ENCODE measurements around the gene PTPRJ. TPM values are rescaled to one million over a fixed set of nuclear protein-coding genes. Genes with fewer than 3 reads are reported as not detected.

The PTPRJ gene
- total and polyA plus RNA-seq, 7 donors, result 0.32 to 12.4 (median 4.1) TPM

DNA sequence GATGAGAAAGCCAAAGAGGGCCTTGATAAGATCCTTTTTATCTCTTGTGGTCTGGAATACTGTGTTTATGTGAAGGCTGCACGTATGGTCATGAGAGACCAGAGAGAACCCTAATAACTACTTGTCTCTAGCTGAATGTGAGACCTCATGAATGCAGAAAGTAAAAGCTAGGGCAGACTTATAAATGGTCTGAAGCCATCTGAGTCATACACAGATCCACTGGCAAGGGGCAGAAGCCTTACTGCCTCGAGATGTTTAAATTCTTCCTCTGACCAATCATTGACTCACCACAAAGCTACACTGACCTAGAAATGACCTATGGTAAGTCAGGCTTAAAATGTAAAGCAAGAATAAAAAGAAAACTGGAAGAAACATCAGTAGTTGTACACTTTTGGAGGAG is 213.5 kb downstream of the PTPRJ start:
- H3K4me3 ChIP-seq, result no peak overlapping the region
- H3K36me3 ChIP-seq (ENCODE audit: insufficient read depth in 1 of 2, low read depth in 1 of 2), result no peaks in the 10 kb centered on the region
- H3K4me1 ChIP-seq, result no peaks in the 10 kb centered on the region
- H3K9me3 ChIP-seq, result peaks cover 11% of the 10 kb centered on the region
- ATAC-seq, result no peak
- WGBS, 3 donors, result 43 to 67% (median 57%) methylated on average over 2 of the region's 2 CpGs
- no peak overlapping the region for H3K27ac ChIP-seq
- intact Hi-C loops (cut with DNase I), result no loop called here
- DNase-seq, result no peak
- TF ChIP-seq, protein P1, sequence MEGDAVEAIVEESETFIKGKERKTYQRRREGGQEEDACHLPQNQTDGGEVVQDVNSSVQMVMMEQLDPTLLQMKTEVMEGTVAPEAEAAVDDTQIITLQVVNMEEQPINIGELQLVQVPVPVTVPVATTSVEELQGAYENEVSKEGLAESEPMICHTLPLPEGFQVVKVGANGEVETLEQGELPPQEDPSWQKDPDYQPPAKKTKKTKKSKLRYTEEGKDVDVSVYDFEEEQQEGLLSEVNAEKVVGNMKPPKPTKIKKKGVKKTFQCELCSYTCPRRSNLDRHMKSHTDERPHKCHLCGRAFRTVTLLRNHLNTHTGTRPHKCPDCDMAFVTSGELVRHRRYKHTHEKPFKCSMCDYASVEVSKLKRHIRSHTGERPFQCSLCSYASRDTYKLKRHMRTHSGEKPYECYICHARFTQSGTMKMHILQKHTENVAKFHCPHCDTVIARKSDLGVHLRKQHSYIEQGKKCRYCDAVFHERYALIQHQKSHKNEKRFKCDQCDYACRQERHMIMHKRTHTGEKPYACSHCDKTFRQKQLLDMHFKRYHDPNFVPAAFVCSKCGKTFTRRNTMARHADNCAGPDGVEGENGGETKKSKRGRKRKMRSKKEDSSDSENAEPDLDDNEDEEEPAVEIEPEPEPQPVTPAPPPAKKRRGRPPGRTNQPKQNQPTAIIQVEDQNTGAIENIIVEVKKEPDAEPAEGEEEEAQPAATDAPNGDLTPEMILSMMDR (IDR thresholded peaks at IDR 0.05), result no peak
- H3K27me3 ChIP-seq (ENCODE audit: insufficient read depth in 3 of 3, low read length in 2 of 3), result peaks cover 0 to 2% (median 0%) of the 10 kb centered on the region in 3 donors

DNA sequence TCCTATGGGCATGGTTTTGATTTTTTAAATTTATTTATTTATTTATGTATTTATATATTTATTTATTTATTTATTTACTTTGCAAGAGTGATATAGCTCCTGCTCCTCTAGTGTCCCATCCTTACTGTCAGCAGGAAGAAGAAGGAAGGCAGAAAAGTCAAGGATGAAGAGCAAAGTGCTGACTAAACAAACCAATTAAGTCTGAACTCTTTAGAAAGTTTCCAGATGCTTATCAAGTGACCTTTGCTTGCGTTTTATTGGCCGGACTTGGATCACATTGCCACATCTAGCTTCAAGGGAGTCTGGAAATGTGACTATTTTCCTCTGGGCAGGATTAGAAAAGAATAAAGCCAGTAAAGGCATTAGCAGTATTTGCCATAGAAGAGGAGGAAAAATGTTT is 227.5 kb downstream of the PTPRJ start:
- H3K4me1 ChIP-seq, result no peaks in the 10 kb centered on the region
- WGBS, 3 donors, result 84 to 88% (median 85%) methylated on average over 2 of the region's 2 CpGs
- no peak for ATAC-seq

DNA sequence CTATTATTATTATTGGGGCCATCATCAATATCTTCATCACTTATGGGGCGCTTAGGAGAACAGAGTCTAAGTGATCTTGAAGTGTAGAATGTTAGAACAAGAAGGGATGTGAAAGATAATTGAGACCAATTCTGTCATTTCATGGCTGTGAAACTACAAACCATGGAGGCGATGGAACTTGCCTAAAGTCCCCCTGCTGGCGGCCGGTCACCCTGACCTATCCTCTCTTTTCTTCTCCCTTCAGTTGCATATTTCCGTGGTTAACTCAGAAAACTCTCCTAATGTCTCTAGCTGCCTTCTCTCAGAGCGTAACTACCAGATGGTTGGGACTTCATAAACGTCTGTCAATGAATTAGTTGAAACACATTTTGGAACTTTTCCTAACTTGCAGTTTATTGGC is 229.7 kb downstream of the PTPRJ start:
- ATAC-seq, result no peak
- Histone ChIP-seq H3K4me1 (no peaks in the 10 kb centered on the region), H3K36me3 (ENCODE audit: insufficient read depth in 1 of 2, low read depth in 1 of 2) (no peaks in the 10 kb centered on the region), H3K27me3 (ENCODE audit: insufficient read depth in 3 of 3, low read length in 2 of 3) (no peaks in the 10 kb centered on the region), H3K4me3 (no peak overlapping the region), H3K27ac (no peak overlapping the region), H3K9me3 (no peaks in the 10 kb centered on the region)
- 19 to 23% (median 20%) methylated on average over 7 of the region's 7 CpGs for WGBS, 3 donors
- TF ChIP-seq, protein P1 (IDR thresholded peaks at IDR 0.05), result no peak
- intact Hi-C loops (cut with DNase I), result no loop called here
- no peak for DNase-seq

More for the DNA sequence above, 227.5 kb downstream of the PTPRJ start:
- Histone ChIP-seq H3K9me3 (no peaks in the 10 kb centered on the region), H3K4me3 (no peak overlapping the region), H3K27me3 (ENCODE audit: insufficient read depth in 3 of 3, low read length in 2 of 3) (no peaks in the 10 kb centered on the region), H3K36me3 (ENCODE audit: insufficient read depth in 1 of 2, low read depth in 1 of 2) (no peaks in the 10 kb centered on the region), H3K27ac (no peak overlapping the region)
- intact Hi-C loops (cut with DNase I), result no loop called here
- DNase-seq, result no peak
- TF ChIP-seq, protein P1 (IDR thresholded peaks at IDR 0.05), result no peak

DNA sequence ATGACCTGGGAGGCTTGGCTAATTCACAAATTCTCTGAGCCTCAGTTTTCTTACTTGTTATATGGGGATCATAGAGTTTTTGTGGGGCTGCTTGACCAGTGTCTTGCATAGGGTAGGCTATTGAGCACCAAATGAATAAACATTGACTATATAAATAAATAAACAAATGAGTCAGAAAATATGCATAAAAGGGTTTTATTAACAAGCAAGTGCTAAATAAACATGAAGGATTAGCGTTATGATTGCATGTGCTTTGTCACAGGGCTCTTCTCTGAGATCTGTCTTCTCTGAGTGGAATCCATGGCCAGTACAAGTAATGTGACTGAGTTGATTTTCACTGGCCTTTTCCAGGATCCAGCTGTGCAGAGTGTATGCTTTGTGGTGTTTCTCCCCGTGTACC is 236.2 kb downstream of the PTPRJ start, which contains the start of gene OR4B1:
Gene OR4B1, plus strand, starts transcription at position 301 of the 400 bp plus-strand sequence. Its CDS starts 0 bp downstream, at position 301.
- 35 to 71% (median 52%) methylated on average over 2 of the region's 2 CpGs for WGBS, 3 donors
- Histone ChIP-seq H3K4me3 (no peak within 1 kb of the TSS), H3K9me3 (no peaks in the 10 kb centered on the region), H3K36me3 (ENCODE audit: insufficient read depth in 1 of 2, low read depth in 1 of 2) (no peaks in the 10 kb centered on the region), H3K27ac (no peak within 1 kb of the TSS), H3K27me3 (ENCODE audit: insufficient read depth in 3 of 3, low read length in 2 of 3) (peaks cover 0 to 4% (median 0%) of the 10 kb centered on the region in 3 donors), H3K4me1 (no peaks in the 10 kb centered on the region)
- intact Hi-C loops (cut with DNase I), result no loop called here
- no peak for ATAC-seq
- no peak for DNase-seq
- TF ChIP-seq, protein P1 (IDR thresholded peaks at IDR 0.05), result no peak

Other genes starting within 250 kb of the PTPRJ start
- 10 to 100 TPM; 27.1 to 40.5 (median 33.9) TPM for gene FNBP4, start 213.2 kb upstream of the PTPRJ start, total RNA-seq
- gene FNBP4, start 213.2 kb upstream of the PTPRJ start, polyA plus RNA-seq, result 10 to 100 TPM; 14.9 to 58.8 (median 35.3) TPM
- 10 to 100 TPM in 3 of 4 donors, 1 to 10 TPM in 1; 9.0 to 14.0 (median 12.1) TPM for gene NUP160, start 132.2 kb upstream of the PTPRJ start, total RNA-seq
- gene NUP160, start 132.2 kb upstream of the PTPRJ start, polyA plus RNA-seq, result 10 to 100 TPM in 1 of 3 donors, 1 to 10 TPM in 2; 5.5 to 11.3 (median 8.3) TPM
- not detected for gene OR4B1, start 236.3 kb downstream of the PTPRJ start, total RNA-seq
- gene OR4B1, start 236.3 kb downstream of the PTPRJ start, polyA plus RNA-seq, result not detected